ENCODE results near the gene NOSTRIN. TPM values are rescaled to one million over a fixed set of nuclear protein-coding genes. Genes with fewer than 3 reads are reported as not detected.

The NOSTRIN gene
- total RNA-seq, 1 experiment from 2014 or later = 3.1 TPM

GRCh38 chr2:168821992-168822391, 19.6 kb downstream of the NOSTRIN start:
- Histone ChIP-seq H4K20me1 (ENCODE audit: insufficient read depth) (no peaks in the 10 kb centered on the region), H3K27ac (ENCODE audit: low read depth, low read length) (no peak overlapping the region), H2AFZ (ENCODE audit: low read depth, low read length, poor library complexity, severe bottlenecking) (no peak overlapping the region), H3K4me1 (ENCODE audit: control insufficient read depth in 1 of 2, insufficient read depth in 2 of 2, low read length in 2 of 2) (no peaks in the 10 kb centered on the region), H3K9me3 (ENCODE audit: control insufficient read depth in 1 of 2, insufficient read depth in 1 of 2, low read depth in 1 of 2, low read length in 2 of 2) (no peaks in the 10 kb centered on the region), H3K9me2 (ENCODE audit: insufficient read depth) (no peaks in the 10 kb centered on the region), H3K27me3 (ENCODE audit: insufficient read depth, low read length) (no peaks in the 10 kb centered on the region), H3K4me2 (ENCODE audit: low read length) (no peak overlapping the region), H3K79me2 (ENCODE audit: insufficient read depth, low read length) (no peaks in the 10 kb centered on the region), H3K9ac (ENCODE audit: low read length) (no peak overlapping the region), H3K4me3 (replicated peaks in 1 of 2; ENCODE audit: low read depth in 1 of 2, low read length in 2 of 2) (no peak overlapping the region), H3K36me3 (ENCODE audit: control insufficient read depth in 1 of 2, insufficient read depth in 2 of 2, low read length in 2 of 2) (no peaks in the 10 kb centered on the region)
- ChIA-PET CTCF (no interaction called here), RAD21 (ENCODE audit: low non-redundant PET in 1 of 2, low total read pairs in 2 of 2, uncharacterized antibody in 2 of 2, unreplicated experiment in 2 of 2) (no interaction called here), POLR2A (no interaction called here)
- intact Hi-C loops (cut with micrococcal nuclease) = no loop called here
- DNase-seq (ENCODE audit: low read depth, low spot score) (no peak), ATAC-seq (no peak)
- no TSS peak for BruUV-seq (replicated peaks)
- no peak for TF ChIP-seq POLR2A (IDR thresholded peaks at IDR 0.05; ENCODE audit: borderline replicate concordance, extremely low read depth, insufficient read depth, insufficient read length)
- no peak for TF ChIP-seq CEBPB (IDR thresholded peaks at IDR 0.05; ENCODE audit: low read depth)
- no peak for TF ChIP-seq RAD21 (IDR thresholded peaks at IDR 0.05; ENCODE audit: low read depth)
- no peak for TF ChIP-seq EZH2phosphoT487 (IDR thresholded peaks at IDR 0.05; ENCODE audit: borderline replicate concordance)
- TF ChIP-seq FOSL1 (IDR thresholded peaks at IDR 0.05; ENCODE audit: low read depth) = no peak
- TF ChIP-seq CTCF (IDR thresholded peaks at IDR 0.05 in 2 of 3, conservative IDR thresholded peaks at IDR 0.05 in 1 of 3; ENCODE audit: borderline replicate concordance in 1 of 3, insufficient read depth in 1 of 3, low read depth in 2 of 3, low read length in 2 of 3) = no peak
- TF ChIP-seq ZBTB33 (IDR thresholded peaks at IDR 0.05; ENCODE audit: extremely low read depth, insufficient replicate concordance, low read length) = no peak
- no peak for TF ChIP-seq CBX3 (IDR thresholded peaks at IDR 0.05; ENCODE audit: low read depth)
- TF ChIP-seq TCF7L2 (IDR thresholded peaks at IDR 0.05; ENCODE audit: borderline replicate concordance, extremely low read depth, insufficient read depth, insufficient read length) = no peak
- TF ChIP-seq EGR1 (IDR thresholded peaks at IDR 0.05; ENCODE audit: low read depth) = no peak
- no peak for TF ChIP-seq ZFX (IDR thresholded peaks at IDR 0.05)
- no peak for TF ChIP-seq JUND (IDR thresholded peaks at IDR 0.05)
- TF ChIP-seq ELF1 (IDR thresholded peaks at IDR 0.05; ENCODE audit: borderline replicate concordance, low read depth) = no peak
- TF ChIP-seq SIN3A (IDR thresholded peaks at IDR 0.05; ENCODE audit: low read depth) = no peak
- TF ChIP-seq POLR2AphosphoS5 (IDR thresholded peaks at IDR 0.05; ENCODE audit: low read depth, low read length) = no peak
- no peak for TF ChIP-seq SP1 (IDR thresholded peaks at IDR 0.05; ENCODE audit: low read depth)

Data from HCT116 (cell line).